HG02763 (cell line): ENCODE measurements around the gene B4GAT1.
A peak's percentile ranks its signal among the peaks of the same experiment; 100 is the strongest.
"Not testable (repeated sequence)": the region's sequence is repeated elsewhere in the genome, so short reads cannot be mapped to it uniquely, and the experiment has no call there.

Experiments
- ATAC-seq: cut with Tn5 transposase; IDR thresholded peaks from one replicate; pipeline ENCODE4 v1.9.1; 2021; ENCODE audit warnings: mild to moderate bottlenecking, moderate library complexity; ENCODE audit not compliant: unreplicated experiment

Gene B4GAT1

DNA sequence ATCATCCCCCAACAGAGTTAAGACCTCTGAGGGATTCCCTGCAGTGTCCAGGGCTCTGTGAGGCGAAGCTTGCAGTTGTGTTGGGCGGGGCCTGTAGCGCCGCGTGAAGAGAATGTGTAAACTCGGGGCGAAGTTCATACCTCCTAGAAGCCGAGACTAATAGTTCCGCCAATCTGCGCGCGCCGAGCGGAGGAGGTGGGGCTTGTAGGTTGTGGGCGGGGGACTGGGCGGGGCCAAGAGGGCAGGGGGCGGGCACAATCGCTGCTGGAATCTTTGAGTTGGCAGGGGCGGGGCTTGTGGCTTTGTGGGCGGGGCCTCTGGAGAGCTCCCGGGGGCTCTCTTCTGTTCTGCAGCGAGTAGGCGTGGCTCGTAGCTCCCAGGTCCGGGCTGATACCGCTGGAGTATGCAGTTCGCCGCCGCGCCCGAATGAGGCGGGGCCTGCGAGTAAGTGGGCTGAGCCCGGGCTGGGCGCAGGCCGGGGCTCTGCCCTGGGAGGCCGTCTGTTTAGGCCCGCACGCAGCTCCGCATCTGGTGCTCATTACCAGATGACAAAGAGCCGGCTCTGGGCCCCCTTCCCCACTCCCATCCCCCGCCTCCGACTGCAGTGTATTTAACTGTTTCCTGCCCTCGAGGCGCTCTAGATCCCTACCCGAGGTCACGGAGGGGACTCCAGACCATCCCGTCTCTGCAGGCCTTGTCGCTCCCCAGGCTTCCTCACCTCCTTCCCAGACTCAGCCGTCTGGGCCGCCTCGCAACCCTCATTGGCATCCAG lies 34.7 kb downstream of the B4GAT1 start:
- peak; percentile 59 for ATAC-seq

DNA sequence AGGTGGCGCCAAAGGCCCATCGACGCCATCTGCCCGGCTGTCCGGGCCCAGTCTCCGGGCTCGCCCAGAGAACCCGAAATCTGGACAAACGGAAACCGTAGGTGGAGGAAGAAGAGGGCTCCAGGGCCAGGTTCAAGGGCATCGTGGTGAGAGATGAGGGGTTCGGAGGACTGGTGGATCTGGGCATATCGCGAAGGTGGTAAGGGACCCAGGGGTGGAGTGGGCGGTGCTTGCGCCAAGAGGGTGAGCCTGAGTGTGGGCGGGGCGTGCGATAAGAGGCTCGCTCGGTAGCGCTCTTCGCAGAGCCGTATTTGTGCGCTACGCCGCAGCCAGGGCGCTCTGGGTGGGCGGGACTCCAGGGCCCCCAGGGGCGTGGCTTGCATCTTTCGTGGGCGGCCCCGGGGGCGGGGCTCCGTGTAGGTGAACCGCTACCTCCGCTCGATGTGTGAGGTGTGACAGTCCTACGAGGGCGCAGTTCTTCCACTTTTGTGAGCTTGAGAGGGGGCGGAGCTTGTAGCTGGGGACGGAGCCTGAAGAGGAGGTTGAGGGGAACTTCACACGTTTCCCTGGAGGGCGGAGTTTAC lies 35.4 kb downstream of the B4GAT1 start:
- ATAC-seq = peak; percentile 62

DNA sequence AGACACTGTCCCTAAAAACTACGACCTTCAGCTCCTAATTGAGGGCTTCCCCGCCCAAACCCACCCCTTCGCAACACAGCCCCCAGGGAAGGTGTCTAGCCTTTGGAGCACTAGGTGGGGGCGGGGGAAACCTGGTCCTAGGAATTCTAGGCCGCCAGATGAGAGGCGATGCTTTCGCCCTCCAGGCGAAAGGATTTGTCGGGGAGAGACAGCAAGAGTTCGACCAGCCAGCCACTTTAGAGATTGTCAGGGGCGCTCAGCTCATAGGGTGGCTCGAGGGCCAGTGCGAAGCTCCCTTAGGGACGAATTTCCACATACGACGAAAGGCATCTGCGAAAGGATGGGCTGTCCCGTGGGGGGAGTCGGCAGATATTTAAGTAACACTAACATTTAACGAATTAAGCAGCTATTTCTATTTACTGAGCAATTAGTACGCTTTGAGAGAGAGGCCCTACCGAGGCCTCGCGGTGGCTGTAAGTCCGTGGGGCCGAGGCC lies 35.9 kb downstream of the B4GAT1 start:
- no peak for ATAC-seq

DNA sequence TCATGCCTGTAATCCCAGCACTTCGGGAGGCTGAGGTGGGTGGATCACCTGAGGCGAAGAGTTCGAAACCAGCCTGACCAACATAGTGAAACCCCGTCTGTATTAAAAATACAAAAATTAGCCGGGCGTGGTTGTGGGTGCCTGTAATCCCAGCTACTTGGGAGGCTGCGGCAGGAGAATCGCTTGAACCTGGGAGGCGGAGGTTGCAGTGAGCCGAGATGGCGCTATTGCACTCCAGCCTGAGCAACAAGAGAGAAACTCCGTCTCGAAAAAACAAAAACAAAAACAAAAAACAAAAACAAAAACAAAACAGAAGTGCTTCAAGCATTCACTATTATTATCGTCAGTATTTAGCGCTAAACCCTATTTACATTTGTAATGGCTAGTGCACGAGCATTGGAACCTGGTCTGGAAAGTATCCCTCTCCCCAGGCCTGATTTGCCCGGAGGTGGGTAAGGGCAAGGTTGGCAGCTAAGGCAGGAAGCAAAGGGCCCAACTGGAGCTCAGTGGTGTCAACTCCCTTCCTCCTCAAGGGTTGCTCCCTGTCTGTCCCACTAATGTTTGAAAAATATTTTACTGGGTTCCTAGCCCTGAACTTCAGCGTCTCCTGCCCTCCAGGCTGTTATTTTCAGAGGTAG lies 36.5 kb downstream of the B4GAT1 start:
- ATAC-seq = not testable (repeated sequence)

DNA sequence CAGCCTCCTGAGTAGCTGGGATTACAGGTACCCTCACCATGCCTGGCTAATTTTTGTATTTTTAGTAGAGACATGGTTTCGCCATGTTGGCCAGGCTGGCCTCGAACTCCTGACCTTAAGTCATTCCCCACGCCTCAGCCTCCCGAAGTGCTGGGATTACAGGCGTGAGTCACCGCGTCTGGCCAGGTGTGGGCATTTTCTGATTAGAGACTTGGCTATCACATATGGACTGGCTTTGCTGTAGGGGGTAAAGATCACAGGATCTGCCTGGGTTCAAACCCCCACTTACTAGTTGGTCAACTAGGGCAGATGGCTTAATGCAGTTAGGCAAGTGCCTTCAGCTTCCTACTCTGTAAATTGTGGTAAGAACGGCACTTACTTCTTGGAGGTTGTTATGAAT lies 37.1 kb downstream of the B4GAT1 start:
- ATAC-seq = no peak

DNA sequence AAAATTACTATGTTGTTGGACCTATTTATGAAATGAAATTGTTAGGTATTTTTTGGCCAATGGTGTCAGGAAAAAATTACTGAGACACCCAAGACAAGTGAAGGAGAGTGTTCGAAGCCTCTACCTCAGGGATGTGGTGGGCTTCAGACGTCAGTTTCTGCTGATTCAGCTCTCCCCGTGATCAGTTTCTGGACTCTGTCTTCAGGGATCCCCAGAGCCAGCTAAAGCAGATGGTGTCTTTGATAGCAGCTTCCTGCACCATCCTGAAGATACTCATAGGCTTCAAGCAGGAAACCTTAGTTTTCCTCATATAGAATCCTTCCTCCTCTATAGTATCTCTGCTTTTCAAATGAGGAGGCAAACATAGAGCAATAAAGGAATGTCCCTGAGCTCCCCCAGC lies 38.0 kb downstream of the B4GAT1 start:
- no peak for ATAC-seq

DNA sequence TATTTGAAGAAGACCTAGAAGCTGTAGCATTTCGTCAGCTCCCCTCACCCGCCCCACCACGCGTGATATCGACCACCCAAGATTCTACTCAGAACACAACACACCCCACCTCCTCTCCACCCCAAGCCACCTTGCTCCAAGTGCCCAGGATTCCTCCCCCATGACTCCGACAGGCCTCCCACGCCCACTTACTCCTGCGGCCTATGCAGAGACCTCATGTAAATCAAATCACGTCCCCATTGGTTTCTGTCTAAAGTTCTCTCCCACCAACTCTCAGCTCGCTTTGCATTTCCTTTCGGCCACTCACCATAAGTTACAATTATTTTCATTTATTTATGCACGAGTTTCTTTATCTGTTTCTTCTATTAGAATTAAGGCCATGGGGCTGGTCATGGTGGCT lies 44.8 kb downstream of the B4GAT1 start:
- ATAC-seq = no peak

DNA sequence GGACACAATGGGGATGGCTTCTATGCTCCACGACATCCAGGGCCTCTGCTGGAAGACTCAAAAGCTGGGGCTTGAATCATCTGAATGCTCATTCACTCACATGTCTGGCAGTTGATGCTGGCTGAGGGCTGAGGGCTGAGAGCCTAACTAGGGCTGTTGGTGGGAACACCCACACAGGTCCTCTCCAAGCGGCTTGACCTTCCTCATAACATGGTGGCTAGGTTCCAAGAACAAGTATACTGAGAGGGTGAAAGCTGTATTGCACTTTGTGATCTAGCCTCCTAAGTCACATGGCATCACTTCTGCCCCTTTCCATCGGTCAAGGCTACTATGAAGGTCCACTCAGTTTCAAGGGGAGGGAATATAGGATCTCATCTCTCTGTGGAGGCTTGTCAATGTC lies 48.2 kb downstream of the B4GAT1 start:
- no peak for ATAC-seq

DNA sequence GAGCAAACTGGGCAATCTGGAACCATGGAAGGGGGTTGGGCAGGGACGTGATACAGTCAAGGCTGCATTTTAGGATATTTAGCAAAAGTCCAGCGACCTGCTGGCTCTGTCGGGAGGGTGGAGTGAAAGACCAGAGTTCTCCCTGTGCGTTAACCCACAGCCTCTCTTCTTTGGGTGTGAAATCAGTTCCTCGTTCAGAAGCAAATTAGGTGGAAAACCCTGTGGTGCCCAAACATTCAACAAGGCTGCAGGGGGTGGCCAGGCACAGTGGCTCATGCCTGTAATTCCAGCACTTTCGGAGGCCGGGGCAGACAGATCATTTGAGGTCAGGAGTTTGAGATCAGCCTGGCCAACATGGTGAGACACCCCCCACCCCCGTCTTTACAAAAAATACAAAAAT lies 49.8 kb downstream of the B4GAT1 start:
- no peak for ATAC-seq
